Type B pancreatic cell (in vitro differentiated cells): ENCODE measurements around the gene SCYGR4. TPM values are rescaled to one million over a fixed set of nuclear protein-coding genes. Genes with fewer than 3 reads are reported as not detected.

Source experiments
- DNase-seq: peaks from one replicate; pipeline ENCODE4 v3.0.0; 2021; ENCODE audit warnings: mixed read lengths; ENCODE audit not compliant: unreplicated experiment; ENCODE audit errors: extremely low spot score
- H3K27ac Mint-ChIP-seq: 2 replicates; pipeline ENCODE4 v1.8.0; 2021; ENCODE audit warnings: mild to moderate bottlenecking, mixed read lengths
- H3K27me3 Mint-ChIP-seq: 2 replicates; pipeline ENCODE4 v1.8.0; 2021; ENCODE audit warnings: mixed read lengths
- H3K36me3 Mint-ChIP-seq: 2 replicates; pipeline ENCODE4 v1.8.0; 2021; ENCODE audit warnings: mixed read lengths
- H3K4me1 Mint-ChIP-seq: one replicate; pipeline ENCODE4 v1.8.0; 2021; ENCODE audit warnings: mixed read lengths; ENCODE audit not compliant: unreplicated experiment
- H3K4me3 Mint-ChIP-seq: 2 replicates; pipeline ENCODE4 v1.8.0; 2021; ENCODE audit warnings: mild to moderate bottlenecking, mixed read lengths
- H3K9me3 Mint-ChIP-seq: 2 replicates; pipeline ENCODE4 v1.8.0; 2021; ENCODE audit warnings: mixed read lengths
- CTCF ChIP-seq: fragments of 200-600 bp; sonication (generic); conservative IDR thresholded peaks from 2 replicates; pipeline ENCODE4 v1.5.0; 2021; ENCODE audit warnings: antibody characterized with exemption, mild to moderate bottlenecking
- total RNA-seq: library from RNA; stranded (reverse); gene quantifications from 2 replicates; pipeline ENCODE4 v1.2.1, GENCODE V29; 2021; ENCODE audit warnings: low replicate concordance

Gene SCYGR4
- total RNA-seq, 1 donor from 2014 or later, result not detected

GRCh38 chr2:227625420-227625819, 8.1 kb downstream of the SCYGR4 start:
- H3K27ac Mint-ChIP-seq, result no peak overlapping the region
- no peaks in the 10 kb centered on the region for H3K4me1 Mint-ChIP-seq
- no peak for DNase-seq
- no peaks in the 10 kb centered on the region for H3K9me3 Mint-ChIP-seq
- no peak overlapping the region for H3K4me3 Mint-ChIP-seq
- no peaks in the 10 kb centered on the region for H3K36me3 Mint-ChIP-seq
- H3K27me3 Mint-ChIP-seq, result peaks cover 3% of the 10 kb centered on the region
- no peak for TF ChIP-seq CTCF

- TF ChIP-seq CTCF, result no peak
- Mint-ChIP-seq H3K4me3 (no peak overlapping the region), H3K9me3 (no peaks in the 10 kb centered on the region), H3K27ac (no peak overlapping the region), H3K36me3 (no peaks in the 10 kb centered on the region), H3K27me3 (peaks cover 3% of the 10 kb centered on the region), H3K4me1 (no peaks in the 10 kb centered on the region)
- no peak for DNase-seq
These were observed 9.4 kb downstream of the SCYGR4 start for GRCh38 chr2:227626580-227627151.

GRCh38 chr2:227627769-227628168, 10.5 kb downstream of the SCYGR4 start:
- Mint-ChIP-seq H3K4me1 (no peaks in the 10 kb centered on the region), H3K36me3 (no peaks in the 10 kb centered on the region), H3K27me3 (peaks cover 3% of the 10 kb centered on the region), H3K9me3 (no peaks in the 10 kb centered on the region), H3K4me3 (no peak overlapping the region), H3K27ac (no peak overlapping the region)
- no peak for DNase-seq
- TF ChIP-seq CTCF, result no peak

- Mint-ChIP-seq H3K4me3 (no peak overlapping the region), H3K36me3 (no peaks in the 10 kb centered on the region), H3K27me3 (peaks cover 3% of the 10 kb centered on the region), H3K27ac (no peak overlapping the region), H3K4me1 (no peaks in the 10 kb centered on the region), H3K9me3 (no peaks in the 10 kb centered on the region)
- no peak for DNase-seq
- TF ChIP-seq CTCF, result no peak
These were observed 12.1 kb downstream of the SCYGR4 start for GRCh38 chr2:227629435-227629834.

GRCh38 chr2:227630322-227630721, 13.0 kb downstream of the SCYGR4 start:
- no peaks in the 10 kb centered on the region for H3K9me3 Mint-ChIP-seq
- H3K4me3 Mint-ChIP-seq, result no peak overlapping the region
- H3K4me1 Mint-ChIP-seq, result no peaks in the 10 kb centered on the region
- no peak overlapping the region for H3K27ac Mint-ChIP-seq
- DNase-seq, result no peak
- H3K36me3 Mint-ChIP-seq, result no peaks in the 10 kb centered on the region
- TF ChIP-seq CTCF, result no peak
- peaks cover 3% of the 10 kb centered on the region for H3K27me3 Mint-ChIP-seq

- Mint-ChIP-seq H3K4me1 (no peaks in the 10 kb centered on the region), H3K36me3 (no peaks in the 10 kb centered on the region), H3K4me3 (no peak overlapping the region), H3K27me3 (peaks cover 3% of the 10 kb centered on the region), H3K9me3 (no peaks in the 10 kb centered on the region), H3K27ac (no peak overlapping the region)
- no peak for DNase-seq
- no peak for TF ChIP-seq CTCF
These were observed 15.5 kb downstream of the SCYGR4 start for GRCh38 chr2:227632827-227633226.
